ENCODE measurements around the gene DET1.

The DET1 gene

DNA sequence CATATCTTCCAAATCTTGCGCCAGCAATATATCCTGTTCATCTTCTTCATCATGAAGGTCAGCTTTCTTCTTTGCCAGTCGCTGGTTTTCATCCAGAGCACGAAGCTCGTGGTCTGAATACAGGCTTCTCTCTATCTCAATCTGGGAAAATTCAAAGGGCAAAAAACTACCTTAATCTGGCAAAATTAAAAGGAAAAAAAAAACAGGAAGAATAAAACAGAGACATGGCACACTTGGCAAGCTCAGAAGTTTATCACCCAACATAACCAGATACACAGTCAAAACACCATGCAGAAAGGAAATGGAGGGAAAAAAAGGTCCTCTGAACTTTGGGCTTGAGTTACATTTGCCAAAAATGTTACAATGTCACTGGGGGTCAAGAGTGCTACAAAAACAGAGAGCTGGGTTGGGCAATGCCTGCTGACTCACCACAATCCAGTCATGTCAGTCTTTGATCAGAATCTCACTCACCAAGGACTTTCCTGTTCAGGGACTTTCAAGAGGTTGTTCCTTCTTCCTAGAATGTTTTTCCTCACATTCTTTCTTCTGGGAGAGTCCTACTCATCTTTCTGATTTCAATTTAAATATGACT, 80.8 kb downstream of the DET1 start:
- TF ChIP-seq CTCF (IDR thresholded peaks at IDR 0.05; ENCODE audit: low read depth, low read length, missing control alignments): no peak
- DNase-seq (ENCODE audit: extremely low read depth, low read depth): no peak
- H3K4me3 ChIP-seq (replicated peaks; ENCODE audit: low read depth, low read length): peak overlapping the region; percentile 72; the same call in 1 of the 2 replicates

- H3K4me3 ChIP-seq (replicated peaks; ENCODE audit: low read depth, low read length): no peak overlapping the region
- TF ChIP-seq CTCF (IDR thresholded peaks at IDR 0.05; ENCODE audit: low read depth, low read length, missing control alignments): no peak
- no peak for DNase-seq (ENCODE audit: extremely low read depth, low read depth)
Observed at GRCh38 chr15:88463870-88464532, 82.5 kb downstream of the DET1 start.

All from HFF-Myc (cell line).